ENCODE measurements around the gene GLT1D1. TPM values are rescaled to one million over a fixed set of nuclear protein-coding genes. Genes with fewer than 3 reads are reported as not detected.
"Not testable (repeated sequence)": the region's sequence is repeated elsewhere in the genome, so short reads cannot be mapped to it uniquely, and the experiment has no call there.

The GLT1D1 gene
- total RNA-seq, 2 experiments from 2014 or later = 0.32 to 0.49 TPM

- H3K9me3 Mint-ChIP-seq = no peaks in the 10 kb centered on the region
- CTCF ChIA-PET = no interaction called here
- peaks cover 3% of the 10 kb centered on the region for H3K27me3 Mint-ChIP-seq
- H3K4me1 Mint-ChIP-seq (ENCODE audit: low read depth) = peaks cover 20% of the 10 kb centered on the region
- H3K36me3 Mint-ChIP-seq (ENCODE audit: low read depth) = peaks cover 3% of the 10 kb centered on the region
- no peak overlapping the region for H3K27ac Mint-ChIP-seq
- POLR2A ChIA-PET = no interaction called here
- DNase-seq (no peak), ATAC-seq (no peak)
- no peak for TF ChIP-seq CTCF (IDR thresholded peaks at IDR 0.05)
- intact Hi-C loops (cut with micrococcal nuclease) = no loop called here
- H3K4me3 Mint-ChIP-seq = no peak overlapping the region
Measured at GRCh38 chr12:128827724-128828123, 25.6 kb upstream of the GLT1D1 start.

DNA sequence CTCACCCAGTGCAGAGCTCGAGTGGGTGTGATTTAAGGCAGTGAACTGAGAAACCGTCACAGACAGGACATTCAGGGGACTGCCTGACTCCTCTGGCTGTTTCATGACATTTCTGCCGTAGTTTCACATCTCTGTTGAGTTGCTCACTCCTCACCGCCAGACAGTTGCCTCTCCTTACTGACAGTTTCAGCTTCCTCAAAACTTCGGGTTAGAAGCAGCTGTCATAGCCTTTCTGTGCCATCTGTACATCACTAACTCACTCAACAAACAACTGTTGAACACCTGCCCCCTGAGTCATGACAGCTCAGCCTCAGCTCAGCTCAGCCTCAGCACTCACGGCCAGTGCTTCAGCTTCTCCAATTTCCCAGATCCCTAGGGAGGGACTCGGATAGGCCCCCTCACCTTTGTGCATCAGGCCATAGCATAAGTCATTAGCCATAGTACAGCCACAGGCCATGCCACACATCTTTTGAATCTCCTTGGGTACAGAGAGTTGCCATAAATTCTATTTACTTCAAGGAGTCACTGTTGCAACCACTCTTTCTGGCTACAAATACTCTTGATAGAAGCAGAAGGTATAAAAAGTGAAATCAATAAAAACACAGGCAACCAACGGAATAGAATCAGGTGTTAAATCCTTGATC, 23.3 kb upstream of the GLT1D1 start:
- ChIA-PET CTCF (no interaction called here), POLR2A (no interaction called here)
- TF ChIP-seq CTCF (IDR thresholded peaks at IDR 0.05) = no peak
- intact Hi-C loops (cut with micrococcal nuclease) = no loop called here
- H3K4me1 Mint-ChIP-seq (ENCODE audit: low read depth) = peaks cover 14% of the 10 kb centered on the region
- H3K36me3 Mint-ChIP-seq (ENCODE audit: low read depth) = peaks cover 3% of the 10 kb centered on the region
- no peak overlapping the region for H3K27ac Mint-ChIP-seq
- peaks cover 3% of the 10 kb centered on the region for H3K27me3 Mint-ChIP-seq
- ATAC-seq (peak; percentile 91), DNase-seq (peak; percentile 43)
- no peaks in the 10 kb centered on the region for H3K9me3 Mint-ChIP-seq
- no peak overlapping the region for H3K4me3 Mint-ChIP-seq

DNA sequence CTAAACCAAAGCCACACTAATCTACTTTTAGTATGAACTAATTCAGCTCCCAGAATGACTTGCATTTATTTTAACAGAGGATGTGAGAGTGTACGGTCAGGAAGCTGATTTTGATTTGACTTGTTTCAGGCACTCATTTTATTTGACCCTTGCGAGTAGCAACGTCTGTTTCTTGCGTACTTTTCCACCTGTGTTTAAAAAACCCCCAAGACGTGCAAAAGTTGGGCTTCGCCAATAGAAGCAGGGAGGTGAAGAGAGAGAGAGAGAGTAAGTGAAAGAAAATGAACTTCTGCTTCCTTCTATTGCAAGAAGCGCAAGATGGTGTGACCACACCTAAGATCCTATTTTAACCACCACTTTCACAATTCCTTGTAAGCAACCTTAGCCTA, 22.8 kb upstream of the GLT1D1 start:
- Mint-ChIP-seq H3K27ac (peak overlapping the region; percentile 35), H3K27me3 (peaks cover 3% of the 10 kb centered on the region), H3K9me3 (no peaks in the 10 kb centered on the region), H3K36me3 (ENCODE audit: low read depth) (peaks cover 3% of the 10 kb centered on the region), H3K4me3 (no peak overlapping the region), H3K4me1 (ENCODE audit: low read depth) (peaks cover 14% of the 10 kb centered on the region)
- ATAC-seq (peak; percentile 35), DNase-seq (no peak)
- TF ChIP-seq CTCF (IDR thresholded peaks at IDR 0.05) = no peak
- ChIA-PET CTCF (no interaction called here), POLR2A (no interaction called here)
- intact Hi-C loops (cut with micrococcal nuclease) = no loop called here

DNA sequence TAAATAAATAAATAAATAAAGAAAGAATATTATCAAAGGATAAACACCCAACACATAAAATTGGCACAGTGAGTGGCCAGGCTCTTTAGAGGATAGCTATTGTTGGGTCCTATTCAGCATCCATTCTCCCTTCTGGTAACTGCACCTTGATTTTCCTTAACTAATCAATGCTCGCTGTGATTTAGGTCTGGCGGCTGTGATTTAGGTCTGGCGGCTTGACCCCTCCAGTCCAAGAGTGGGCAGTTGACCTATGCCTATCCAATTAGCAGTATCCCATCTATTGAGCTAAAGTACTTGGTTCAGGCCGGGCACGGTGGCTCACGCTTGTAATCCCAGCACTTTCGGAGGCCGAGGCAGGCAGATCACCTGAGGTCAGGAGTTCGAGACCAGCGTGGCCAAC, 19.9 kb upstream of the GLT1D1 start:
- no peak for TF ChIP-seq CTCF (IDR thresholded peaks at IDR 0.05)
- intact Hi-C loops (cut with micrococcal nuclease) = no loop called here
- Mint-ChIP-seq H3K9me3 (no peaks in the 10 kb centered on the region), H3K4me3 (no peak overlapping the region), H3K36me3 (ENCODE audit: low read depth) (no peaks in the 10 kb centered on the region), H3K27me3 (peaks cover 5% of the 10 kb centered on the region), H3K27ac (no peak overlapping the region), H3K4me1 (ENCODE audit: low read depth) (peaks cover 14% of the 10 kb centered on the region)
- CTCF ChIA-PET = interaction anchor here (1.1 kb wide), 1 partner anchor 10 kb away, joined by 3 read pairs; the partner anchor contains the start of gene SLC15A4
- POLR2A ChIA-PET = no interaction called here
- DNase-seq (no peak), ATAC-seq (no peak)

DNA sequence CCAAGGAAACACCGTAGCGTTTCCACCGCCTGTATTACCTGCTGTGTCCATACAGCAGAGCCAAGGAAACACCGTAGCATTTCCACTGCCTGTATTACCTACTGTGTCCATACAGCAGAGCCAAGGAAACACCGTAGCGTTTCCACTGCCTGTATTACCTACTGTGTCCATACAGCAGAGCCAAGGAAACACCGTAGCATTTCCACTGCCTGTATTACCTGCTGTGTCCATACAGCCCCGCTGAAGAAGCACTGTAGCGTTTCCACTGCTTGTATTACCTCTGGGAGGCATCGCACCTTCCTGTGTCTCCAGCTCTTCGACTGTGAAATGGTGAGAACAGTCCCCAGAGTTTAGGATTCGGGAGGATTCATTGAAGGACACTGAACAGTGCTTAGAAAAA, 13.4 kb upstream of the GLT1D1 start:
- CTCF ChIA-PET; intact Hi-C loops (cut with micrococcal nuclease); ATAC-seq; POLR2A ChIA-PET; H3K27ac Mint-ChIP-seq; H3K4me3 Mint-ChIP-seq; DNase-seq; H3K4me1 Mint-ChIP-seq (ENCODE audit: low read depth); H3K9me3 Mint-ChIP-seq; H3K36me3 Mint-ChIP-seq (ENCODE audit: low read depth): not testable (repeated sequence)
- H3K27me3 Mint-ChIP-seq = peaks cover 16% of the 10 kb centered on the region
